ENCODE measurements around the gene NQO2.

- TF ChIP-seq CTCF (conservative IDR thresholded peaks at IDR 0.05) (no peak; the same call in 1 of the 2 replicates), ZFX (IDR thresholded peaks at IDR 0.05) (no peak)
These were observed 64.3 kb downstream of the NQO2 start for GRCh38 chr6:3063733-3064700.

All from C4-2B (cell line).